Measurements from ENCODE around the gene INSIG1. TPM values are rescaled to one million over a fixed set of nuclear protein-coding genes. Genes with fewer than 3 reads are reported as not detected.

INSIG1 gene
- total RNA-seq, 1 donor from 2014 or later = 55.4 TPM

- DNase-seq (ENCODE audit: low spot score) = no peak
Observed at GRCh38 chr7:155324918-155325235, 27.2 kb downstream of the INSIG1 start.

- DNase-seq (ENCODE audit: low spot score) = no peak
Observed at GRCh38 chr7:155326385-155326784, 28.7 kb downstream of the INSIG1 start.

DNA sequence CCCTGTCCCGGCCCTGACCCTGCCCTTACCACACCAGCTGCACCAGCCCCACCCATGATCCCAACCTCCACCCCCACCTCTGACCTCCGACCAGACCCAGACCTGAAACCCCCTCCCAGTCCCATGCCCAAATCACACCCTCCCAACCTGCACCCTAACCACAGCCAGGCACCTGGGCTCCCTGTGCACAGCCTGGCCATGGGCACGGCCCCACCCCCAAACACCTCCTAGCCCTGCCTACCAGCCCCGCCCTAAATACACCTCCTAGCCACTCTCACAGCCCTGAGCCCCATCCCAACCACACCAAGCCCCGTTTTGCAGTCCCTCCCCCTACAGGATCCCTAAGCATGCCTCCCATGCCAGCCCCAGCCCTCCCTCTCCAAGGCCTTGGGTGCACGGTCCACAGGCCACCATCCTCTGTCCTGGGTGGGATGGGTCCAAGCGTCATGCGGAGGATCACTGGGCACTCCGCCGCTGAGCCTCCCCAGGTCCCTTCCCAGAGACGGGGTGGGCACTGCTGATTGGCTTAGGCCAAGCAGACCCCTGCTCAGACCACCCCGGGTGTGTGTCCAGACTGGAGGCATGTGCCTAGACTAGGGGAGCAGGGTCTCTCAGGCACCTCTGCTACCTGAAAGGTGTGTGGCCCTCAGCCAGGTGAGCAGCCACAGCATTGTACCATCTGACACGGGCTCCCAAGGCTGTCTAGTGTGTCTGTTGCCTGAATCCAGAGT lies 30.1 kb downstream of the INSIG1 start:
- DNase-seq (ENCODE audit: low spot score) = no peak

DNA sequence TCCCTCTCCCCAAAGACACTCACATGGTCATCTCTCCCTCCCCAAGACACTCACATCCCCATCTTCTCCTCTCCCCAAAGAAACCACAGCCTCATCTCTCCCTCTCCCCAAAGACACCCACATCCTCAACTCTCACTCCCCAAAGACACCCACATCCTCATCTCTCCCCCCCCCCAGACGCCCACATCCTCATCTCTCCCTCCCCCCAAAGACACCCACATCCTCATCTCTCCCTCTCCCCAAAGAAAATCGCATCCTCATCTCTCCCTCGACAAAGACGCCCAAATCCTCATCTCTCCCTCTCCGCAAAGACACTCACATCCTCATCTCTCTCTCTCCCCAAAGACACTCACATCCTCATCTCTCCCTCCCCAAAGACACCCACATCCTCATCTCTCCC lies 31.5 kb downstream of the INSIG1 start:
- no peak for DNase-seq (ENCODE audit: low spot score)

DNA sequence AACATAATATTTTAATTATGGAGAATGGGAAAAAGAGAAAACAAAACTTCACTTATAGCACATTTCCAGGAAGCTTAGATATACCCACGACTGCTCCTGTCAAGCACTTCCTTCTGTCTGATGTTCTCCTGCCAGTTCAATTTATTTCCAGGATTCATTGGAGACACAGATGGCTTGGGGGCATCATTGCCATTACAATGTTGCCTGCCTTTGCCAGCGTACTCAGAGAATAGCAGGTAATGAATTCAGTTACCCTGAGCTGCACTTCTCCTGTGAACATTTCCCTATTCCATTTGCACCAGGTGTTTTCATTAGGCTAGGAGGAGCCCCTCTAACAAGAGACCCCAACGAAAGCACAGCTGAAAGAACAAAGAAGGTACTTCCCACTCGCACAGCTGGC lies 33.7 kb downstream of the INSIG1 start:
- DNase-seq (ENCODE audit: low spot score) = no peak

DNA sequence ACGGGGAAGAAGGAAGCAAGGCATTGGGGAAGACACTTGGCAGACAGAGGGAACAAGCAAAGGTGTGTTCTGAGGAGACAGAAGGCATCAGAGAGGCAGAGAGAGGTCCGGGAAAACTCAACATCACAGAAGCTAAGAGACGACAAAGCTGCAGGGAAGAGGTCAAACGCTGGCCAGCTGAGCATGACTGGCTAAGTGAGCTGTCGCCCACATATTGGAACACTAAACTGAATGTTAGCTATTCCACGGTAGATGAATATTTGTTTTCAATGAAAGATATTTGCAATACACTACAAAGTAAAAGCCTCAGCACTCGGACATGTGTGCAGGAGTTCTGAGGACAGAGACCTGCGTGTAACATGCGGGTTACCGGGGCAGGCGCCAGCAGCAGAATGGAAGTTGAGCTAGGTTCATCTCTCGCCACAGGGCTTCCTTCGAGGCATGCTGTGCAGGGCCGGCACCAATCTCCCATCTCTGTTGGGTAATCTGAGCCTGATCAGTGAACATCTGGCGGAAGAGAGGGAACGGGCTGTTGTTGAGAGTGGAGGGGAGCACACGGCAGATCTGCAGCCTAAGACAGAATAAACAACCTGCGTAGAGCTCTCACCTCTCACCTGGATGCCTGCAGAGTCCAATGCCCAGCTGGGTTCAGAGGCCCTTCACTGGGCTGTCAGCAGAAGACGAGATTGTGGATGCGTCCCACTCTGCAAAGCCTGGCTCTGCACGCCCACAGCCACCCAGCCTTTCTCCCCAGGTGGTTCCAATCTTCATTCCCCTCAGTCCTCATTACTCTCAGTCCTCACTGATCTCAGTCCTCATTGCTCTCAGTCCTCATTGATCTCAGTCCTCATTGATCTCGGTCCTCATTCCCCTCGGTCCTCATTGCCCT lies 35.9 kb downstream of the INSIG1 start:
- no peak for DNase-seq (ENCODE audit: low spot score)

DNA sequence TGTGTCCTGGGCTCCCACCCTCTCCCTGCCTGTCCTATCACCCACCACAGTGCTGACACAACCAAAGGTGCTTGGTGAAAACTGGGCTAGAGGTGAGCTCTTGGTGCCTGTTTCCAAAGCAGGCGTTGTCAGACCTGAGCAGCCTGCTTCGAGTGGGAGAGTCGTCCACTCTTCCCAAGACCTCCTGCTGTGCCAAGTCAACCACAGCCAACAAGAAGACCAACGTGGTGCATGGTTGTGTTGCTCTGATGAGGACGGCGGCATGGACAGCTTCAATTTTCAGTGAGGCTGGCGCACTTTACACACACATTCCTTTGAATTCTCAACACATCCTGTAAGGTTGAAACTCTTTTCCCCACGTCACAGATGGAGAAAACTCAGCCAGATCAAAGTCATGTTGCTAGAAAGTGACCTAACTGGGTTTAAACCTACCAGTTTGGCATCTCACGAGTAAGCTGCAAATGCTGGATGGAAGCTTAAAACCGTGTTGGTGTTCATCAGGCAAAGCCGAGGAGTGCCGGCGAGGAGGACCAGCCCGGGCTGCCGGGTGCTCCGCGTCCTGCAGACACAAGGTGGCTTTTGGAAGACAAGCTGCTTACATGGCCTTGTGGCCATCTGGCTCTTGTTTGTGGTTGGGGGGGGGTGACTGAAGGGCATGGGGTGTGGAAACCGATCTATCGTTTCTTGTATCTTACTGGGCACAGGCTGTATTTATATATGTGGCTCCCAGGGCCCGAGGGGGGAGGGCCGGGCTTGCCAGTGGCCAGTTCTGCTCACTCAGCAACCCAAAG lies 39.3 kb downstream of the INSIG1 start:
- no peak for DNase-seq (ENCODE audit: low spot score)

- no peak for DNase-seq (ENCODE audit: low spot score)
Observed at GRCh38 chr7:155337946-155338631, 40.4 kb downstream of the INSIG1 start.

DNA sequence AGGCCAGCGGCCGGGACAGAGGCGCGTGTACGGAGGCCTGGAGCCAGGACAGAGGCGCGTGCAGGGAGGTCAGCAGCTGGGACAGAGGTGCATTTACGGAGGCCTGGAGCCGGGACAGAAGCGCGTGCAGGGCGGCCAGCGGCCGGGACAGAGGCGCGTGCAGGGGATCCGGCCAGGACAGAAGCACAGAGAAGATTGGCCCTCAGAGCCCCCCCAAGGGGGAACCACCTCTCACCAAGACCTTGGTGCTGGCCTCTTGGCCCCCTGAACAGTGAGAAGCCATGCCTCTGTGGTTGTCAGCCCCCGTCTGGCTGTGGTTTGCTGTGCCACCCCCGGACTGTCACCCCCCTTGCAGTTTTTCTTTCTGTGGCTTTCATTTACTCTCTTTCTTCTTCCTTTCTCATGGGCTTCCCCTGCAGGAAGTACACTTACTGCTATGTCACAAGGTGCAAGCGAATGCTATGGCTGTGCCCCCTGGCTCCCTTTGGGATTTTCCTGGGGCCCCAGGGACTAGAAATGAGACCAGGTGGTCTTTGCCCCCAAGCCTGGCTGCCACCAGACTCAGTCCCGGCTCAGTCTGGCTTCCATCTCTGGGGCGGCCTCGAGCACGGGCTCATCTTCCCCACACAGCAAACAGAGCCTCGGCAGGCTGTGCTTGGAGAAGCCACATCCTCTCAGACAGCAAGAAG lies 41.1 kb downstream of the INSIG1 start:
- no peak for DNase-seq (ENCODE audit: low spot score)

DNA sequence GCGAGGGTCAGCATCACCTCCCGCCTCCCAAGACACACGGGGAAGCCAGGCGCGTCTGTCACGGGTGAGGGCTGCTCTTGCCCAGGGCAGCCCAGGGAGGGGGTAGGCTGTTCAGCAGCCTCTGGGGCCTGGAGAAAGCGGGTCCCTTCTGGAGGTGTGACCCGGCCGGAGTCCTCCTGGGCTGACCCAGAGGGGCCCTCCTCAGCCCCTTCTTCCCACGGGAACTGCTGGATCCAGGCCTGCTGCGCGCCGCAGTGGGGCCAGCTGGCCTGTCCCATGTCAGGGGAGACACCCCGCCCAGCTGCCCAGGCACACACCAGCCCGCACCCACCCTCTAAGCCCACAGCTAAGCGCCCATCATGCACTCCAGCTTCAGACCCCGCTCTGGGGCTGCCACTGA lies 41.8 kb downstream of the INSIG1 start:
- DNase-seq (ENCODE audit: low spot score) = no peak

- DNase-seq (ENCODE audit: low spot score) = no peak
Observed at GRCh38 chr7:155340071-155340531, 42.4 kb downstream of the INSIG1 start.

GRCh38 chr7:155340721-155341120 lies 43.0 kb downstream of the INSIG1 start:
- no peak for DNase-seq (ENCODE audit: low spot score)

GRCh38 chr7:155341463-155341983 lies 43.8 kb downstream of the INSIG1 start:
- no peak for DNase-seq (ENCODE audit: low spot score)

DNA sequence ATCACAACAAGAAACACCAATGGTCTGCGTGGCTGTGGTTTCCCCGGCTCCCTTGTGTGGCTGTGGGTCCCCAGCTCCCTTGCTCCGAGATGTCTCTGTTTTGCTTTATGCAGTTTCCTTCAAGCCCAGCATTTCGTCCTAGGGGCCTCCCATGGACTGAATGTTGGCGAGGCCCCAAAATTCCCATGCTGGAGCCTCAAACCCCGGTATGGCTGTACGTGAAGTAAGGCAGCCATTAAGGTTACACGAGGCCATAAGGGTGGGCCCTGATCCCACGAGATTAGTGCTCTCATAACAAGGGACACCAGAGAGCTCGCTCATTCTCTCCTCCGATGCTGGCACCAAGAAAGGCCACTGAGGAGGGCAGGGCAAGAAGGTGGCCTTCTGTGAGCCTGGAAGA lies 44.6 kb downstream of the INSIG1 start:
- no peak for DNase-seq (ENCODE audit: low spot score)

GRCh38 chr7:155343150-155343549 lies 45.5 kb downstream of the INSIG1 start:
- no peak for DNase-seq (ENCODE audit: low spot score)

DNA sequence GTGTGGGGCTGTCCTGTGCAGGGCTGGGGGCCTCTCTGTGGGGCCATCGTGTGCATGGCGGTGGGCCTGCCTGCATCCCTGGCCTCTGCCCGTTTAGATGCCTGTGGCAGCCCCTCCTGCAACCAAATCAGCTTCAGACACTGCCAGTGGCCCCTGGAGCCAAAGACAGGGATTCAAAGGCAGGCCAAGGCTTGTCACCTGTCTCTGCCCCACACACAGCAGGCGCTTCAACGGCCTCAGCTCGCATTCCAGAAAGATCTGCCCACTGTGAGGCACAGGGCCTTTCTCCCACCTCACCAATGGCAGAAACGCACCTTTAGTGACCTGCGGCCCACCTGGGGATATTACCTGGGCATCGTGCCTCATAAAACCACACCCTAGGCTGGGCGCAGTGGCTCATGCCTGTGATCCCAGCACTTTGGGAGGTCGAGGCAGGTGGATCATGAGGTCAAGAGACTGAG lies 46.0 kb downstream of the INSIG1 start:
- DNase-seq (ENCODE audit: low spot score) = no peak

DNA sequence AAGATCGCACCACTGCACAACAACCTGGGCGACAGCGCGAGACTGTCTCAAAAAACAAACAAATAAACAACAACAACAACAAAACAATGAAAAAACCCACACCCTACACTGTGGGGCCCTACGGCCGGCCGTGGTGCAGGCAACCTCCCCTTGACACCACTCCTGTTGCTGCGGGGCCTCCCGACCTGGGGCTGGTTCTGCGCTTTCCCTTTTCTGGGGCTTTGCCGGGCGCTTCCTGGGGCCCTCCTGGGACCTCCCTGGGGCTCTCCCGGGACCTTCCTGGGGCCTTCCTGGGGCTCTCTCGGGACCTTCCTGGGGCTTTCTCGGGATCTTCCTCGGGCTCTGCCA lies 46.6 kb downstream of the INSIG1 start:
- no peak for DNase-seq (ENCODE audit: low spot score)

- peak; percentile 71 for DNase-seq (ENCODE audit: low spot score)
Observed at GRCh38 chr7:155344618-155345433, 47.1 kb downstream of the INSIG1 start.

DNA sequence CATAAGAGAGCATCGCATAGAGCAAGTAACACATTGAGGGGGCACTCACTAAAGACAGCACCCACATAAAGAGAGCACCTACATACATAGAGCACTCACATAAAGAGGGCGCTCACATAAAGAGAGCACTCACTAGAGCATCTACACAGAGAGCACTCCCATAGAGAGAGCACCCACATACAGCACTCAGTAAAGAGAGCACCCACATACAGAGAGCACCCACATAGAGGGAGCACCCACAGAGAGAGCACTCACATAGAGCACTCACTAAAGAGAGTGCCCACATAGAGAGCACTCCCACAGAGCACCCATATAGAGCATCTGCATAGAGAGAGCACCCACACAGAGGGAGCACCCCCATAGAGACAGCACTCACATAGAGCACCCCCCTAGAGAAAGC lies 47.8 kb downstream of the INSIG1 start:
- DNase-seq (ENCODE audit: low spot score) = no peak

DNA sequence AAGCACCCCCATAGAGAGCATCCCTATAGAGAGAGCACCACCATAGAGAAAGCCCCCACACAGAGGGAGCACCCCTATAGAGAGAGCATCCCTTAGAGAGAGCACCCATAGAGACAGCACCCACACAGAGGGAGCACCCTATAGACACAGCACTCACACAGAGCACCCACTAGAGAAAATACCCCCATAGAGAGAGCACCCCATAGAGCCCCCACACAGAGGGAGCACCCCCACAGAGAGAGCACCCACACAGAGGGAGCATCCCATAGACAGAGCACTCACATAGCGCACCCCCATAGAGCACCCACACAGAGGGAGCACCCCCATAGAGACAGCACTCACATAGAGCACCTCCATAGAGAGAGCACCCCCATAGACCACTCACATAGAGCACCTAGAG lies 48.6 kb downstream of the INSIG1 start:
- no peak for DNase-seq (ENCODE audit: low spot score)

All from umbilical cord (tissue), 2 donors.